ENCODE measurements around the gene NFATC1.
A peak's percentile ranks its signal among the peaks of the same experiment; 100 is the strongest.

NFATC1 gene

DNA sequence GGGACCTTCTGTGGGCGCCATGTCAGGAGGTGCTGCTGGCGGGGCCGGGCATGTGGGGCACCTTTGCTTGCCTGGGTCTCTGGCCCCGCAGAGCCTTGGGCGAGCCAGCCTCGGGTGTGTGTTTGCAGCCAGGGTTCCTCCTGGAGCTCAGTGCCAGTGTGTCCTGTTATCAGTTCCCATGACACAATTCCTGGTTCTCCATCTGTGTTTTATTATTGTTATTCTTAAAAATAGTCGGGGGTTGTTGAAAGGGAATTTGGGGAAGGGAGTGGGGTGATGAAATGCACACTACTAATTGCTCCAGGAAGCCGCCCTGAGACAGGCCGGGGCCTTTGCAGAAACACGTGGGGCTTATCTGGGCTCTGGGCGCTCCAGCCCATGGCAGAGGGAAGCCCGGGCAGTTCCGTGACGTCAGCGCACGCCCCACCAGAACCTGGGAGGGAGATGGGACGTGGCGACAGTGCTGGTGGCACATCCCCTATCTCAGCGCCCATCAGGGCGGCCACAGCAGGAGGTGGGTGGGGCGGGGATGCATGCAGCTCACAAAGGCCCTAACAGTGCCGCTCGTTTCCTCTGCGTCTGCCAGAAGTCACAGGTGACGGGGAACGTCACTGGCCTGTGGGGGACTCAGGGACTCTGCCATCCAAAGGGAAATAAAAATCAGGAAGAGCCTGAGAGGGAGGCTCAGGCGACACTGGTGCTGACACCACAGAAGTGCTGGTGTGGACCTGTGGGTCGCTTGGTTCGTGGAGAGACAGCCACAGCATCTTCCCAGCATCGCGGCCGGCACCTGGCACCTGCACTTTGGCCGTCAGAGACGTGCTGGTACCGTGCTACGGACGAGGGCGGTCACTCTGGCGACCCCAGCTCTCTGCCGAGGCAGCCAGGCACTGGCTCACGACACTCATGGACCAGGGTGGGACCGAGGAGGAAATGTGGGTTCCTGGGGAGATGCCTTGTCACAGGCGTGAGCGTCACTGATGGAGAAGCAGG lies 131.0 kb downstream of the NFATC1 start:
- no peak for DNase-seq

DNA sequence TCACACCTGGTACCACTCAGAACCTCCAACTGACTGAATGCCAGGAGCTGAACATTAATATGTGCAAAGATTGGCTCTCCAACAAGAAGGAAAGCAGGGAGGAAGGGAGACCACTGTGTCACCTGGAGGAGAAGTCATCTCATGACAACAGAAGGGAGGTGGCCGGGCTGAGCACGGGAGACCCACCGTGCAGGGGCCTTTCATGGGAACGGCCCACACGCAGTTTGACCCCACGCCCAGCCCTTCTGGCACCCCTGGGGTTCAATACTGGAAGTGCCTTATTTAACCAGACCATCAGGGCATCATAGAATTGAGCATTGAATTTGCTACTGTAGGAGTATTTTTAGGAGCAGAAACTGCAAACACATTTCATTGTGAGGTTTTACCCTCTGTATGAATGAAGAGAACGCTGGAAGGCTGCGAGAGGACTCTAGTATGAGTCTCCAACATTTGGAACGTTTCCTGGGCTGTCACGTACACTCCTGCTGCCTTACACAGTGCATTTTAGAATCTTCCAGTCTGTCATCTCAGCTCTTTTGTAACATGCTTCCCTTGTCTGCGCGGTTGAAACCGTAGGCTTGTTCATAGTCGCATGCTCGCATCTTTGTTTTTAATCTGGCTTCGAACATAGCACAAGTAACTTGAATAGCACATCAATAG lies 132.1 kb downstream of the NFATC1 start:
- no peak for DNase-seq

- DNase-seq: no peak
These were observed 132.6 kb downstream of the NFATC1 start for GRCh38 chr18:79528316-79528695.

- DNase-seq: peak; percentile 11 to 39
These were observed 133.1 kb downstream of the NFATC1 start for GRCh38 chr18:79528846-79529245.

DNA sequence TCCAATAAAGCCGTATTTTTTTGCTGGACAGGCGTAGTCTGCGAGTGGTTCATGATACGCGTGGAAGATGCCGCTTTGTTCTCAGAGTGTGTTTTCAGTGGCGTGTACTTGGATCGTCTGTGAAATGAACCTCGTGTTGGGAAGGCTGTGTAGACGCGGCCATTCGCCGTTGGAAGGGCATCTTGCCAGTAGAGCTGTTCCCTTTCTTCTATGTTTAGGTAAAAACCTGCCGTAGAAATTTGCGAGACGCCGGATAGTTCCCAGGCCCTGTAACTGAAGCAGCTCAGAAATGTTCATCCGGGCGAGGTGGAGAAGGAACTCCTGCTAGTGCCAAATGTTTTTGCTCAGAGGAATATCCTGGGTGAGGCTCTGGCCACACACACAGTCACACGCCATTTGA lies 133.6 kb downstream of the NFATC1 start:
- no peak for DNase-seq

DNA sequence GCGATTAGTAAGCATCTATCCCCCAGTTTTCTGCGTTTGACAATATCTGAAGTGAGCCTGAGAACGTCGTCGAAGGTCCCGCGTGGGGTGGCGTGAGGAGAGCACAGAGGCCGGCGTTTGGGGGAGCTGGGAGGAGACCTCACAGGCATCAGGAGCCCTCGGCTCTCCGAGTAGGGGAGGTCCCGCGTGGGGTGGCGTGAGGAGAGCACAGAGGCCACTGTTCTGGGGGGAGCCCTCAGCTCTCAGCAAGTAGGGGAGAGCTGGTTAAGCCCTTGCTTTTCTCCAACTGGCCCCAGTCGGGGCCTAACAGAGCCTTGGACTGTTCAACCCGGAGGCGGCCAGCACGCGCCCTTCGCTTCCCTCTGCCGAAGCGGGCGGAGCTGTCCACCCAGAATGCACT lies 134.3 kb downstream of the NFATC1 start:
- DNase-seq: no peak

GRCh38 chr18:79530821-79531220 lies 135.1 kb downstream of the NFATC1 start:
- no peak for DNase-seq

GRCh38 chr18:79531386-79531785 lies 135.7 kb downstream of the NFATC1 start:
- no peak for DNase-seq

GRCh38 chr18:79531926-79532312 lies 136.2 kb downstream of the NFATC1 start:
- DNase-seq: no peak

GRCh38 chr18:79532313-79533007 lies 136.7 kb downstream of the NFATC1 start:
- DNase-seq: no peak

DNA sequence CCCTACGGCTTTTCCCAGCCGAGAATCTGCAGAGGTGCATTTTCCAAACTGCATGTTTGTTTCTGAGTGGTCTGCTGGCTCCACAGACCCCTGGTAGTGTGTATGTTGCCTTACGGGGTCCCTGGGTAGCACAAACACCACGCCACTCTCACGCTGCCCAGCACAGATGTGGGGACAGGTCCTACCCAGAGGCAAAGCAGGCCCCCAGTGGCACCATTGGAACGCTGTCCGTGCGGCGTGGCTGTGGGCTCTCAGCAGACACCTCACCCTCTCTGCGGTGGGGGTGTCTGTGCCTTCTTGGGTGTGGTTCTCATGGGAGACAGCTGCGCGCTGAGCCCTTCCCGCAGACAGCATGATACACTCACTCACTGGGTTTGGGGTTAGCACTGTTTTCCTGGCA lies 137.4 kb downstream of the NFATC1 start:
- no peak for DNase-seq

DNA sequence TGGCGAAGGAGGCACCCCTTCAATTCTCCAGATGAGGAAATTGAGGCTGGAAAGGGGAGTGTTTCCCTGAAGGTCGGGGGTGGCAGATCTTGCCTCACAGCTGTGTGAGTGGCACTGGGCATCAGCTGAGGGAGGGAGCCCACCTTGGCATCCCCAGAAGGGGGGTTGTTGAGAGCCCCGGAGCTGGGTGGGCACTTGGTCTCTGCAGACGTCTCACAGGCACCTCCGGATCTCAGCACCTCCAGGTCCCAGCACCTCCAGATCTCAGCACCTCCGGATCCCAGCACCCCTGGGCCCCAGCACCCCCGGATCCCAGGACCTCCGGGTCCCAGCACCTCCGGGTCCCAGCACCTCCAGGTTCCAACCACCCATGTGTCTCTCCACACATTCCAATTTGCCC lies 137.9 kb downstream of the NFATC1 start:
- DNase-seq: no peak

GRCh38 chr18:79534356-79534755 lies 138.6 kb downstream of the NFATC1 start:
- DNase-seq: no peak

DNA sequence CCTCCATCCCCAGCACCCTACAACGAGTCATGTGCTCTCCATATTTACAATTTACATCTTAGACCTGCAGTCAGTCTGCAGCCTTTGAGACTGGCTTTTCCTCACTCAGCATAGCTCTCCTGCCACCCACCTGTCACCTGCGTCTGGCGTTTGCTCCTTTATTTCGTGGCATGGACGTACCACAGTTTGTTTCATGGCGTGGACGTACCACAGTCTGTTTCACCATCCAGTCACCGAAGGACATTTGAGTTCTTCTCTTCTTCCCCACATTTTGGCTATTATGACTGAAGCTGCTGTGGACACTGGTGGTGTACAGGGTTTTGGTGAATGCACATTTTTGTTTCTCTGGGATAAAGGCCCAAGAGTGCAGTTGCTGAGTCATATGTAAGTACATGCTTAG lies 142.0 kb downstream of the NFATC1 start:
- no peak for DNase-seq

- DNase-seq: no peak
These were observed 142.9 kb downstream of the NFATC1 start for GRCh38 chr18:79538635-79539034.

- DNase-seq: no peak
These were observed 144.6 kb downstream of the NFATC1 start for GRCh38 chr18:79540161-79540903.

DNA sequence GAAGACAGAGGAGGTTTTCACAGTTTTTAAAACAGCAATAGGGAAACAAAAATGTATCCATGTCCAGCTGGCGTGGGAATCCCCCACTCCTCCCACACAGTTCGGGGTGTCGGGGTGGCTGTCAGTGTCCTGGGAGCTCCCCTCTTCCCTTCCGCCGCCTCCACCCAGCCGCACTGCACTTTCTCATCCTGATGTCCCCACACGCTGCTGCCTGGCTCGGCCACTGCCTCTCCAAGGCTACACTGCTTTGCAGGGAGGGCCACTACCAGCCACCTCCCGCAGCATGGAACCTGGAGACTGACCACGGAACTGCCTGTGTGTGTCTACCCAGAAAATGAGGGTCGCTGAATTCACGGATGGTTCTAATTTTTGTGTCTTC lies 145.2 kb downstream of the NFATC1 start:
- no peak for DNase-seq

DNA sequence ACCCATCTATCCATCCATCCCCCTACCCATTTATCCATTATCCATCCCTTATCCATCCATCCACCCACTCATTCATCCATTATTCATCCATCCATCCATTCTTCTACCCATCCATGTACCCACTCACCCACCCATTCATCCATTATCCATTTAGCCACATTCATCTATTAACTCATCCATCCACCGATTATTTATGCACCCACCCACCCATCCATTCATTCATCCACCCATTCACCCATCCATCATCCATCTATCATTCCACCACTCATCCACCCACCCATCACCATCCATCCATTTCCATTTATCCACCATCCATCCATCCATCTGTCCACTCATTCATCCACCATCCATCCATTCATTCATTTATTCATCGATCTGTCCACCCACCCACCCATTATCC lies 146.5 kb downstream of the NFATC1 start:
- no peak for DNase-seq

DNA sequence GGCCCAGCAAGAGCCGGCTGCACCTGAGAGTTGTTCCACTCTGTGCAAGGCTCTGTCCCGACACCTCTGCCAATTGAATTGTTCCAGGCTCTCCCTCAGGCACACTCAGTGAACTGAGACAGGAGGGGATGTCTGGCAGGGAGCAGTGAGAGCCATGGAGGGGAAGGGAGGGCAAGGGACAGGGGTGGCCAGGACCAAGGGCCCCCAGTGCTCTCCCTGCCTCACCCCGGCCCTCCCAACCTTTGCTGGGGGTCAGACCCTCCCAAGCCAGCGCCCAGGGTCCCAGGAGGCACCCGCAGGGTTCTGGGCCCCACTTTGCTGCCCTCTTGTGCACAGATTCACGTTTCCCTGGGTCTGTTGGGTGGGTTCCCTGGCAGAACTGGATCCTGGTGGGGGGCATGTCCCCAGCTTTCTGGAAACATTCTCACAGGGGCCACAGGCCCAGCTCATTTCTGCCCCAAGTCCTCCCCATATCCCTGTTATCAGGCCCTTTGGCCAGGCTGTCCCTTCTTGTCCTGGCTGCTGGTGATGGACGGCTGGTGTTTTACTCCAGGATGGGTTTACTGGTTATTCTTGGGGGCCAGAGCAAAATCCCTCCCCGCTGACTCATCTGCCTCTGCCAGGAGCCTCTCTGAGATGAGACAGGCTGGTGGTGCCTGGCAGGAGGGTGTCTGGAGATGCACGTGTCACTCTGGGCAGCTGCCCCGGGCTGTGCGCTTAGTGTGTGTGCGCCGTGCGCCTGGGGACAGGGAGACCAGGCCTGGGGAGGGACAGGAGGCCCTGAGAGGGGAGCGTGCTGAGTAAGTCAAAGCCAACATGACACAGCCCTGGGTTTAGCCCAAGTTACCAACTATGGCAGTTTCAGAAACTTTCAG lies 147.4 kb downstream of the NFATC1 start:
- DNase-seq: no peak

GRCh38 chr18:79543861-79544385 lies 148.2 kb downstream of the NFATC1 start:
- DNase-seq: no peak

- no peak for DNase-seq
These were observed 148.7 kb downstream of the NFATC1 start for GRCh38 chr18:79544386-79544963.

Measured in bone marrow (tissue), 2 donors.